Stomach (tissue), 9 donors: ENCODE measurements around the gene USP40. TPM values are rescaled to one million over a fixed set of nuclear protein-coding genes. Genes with fewer than 3 reads are reported as not detected.

Source experiments
- DNase-seq, 2 donors: peaks; one replicate each; pipeline versions ENCODE4 v3.0.0 to v3.0.0-alpha.2; 2013 to 2019
- H3K27ac ChIP-seq, 5 donors: fragments of 200-600 bp in 4 of 5; sonication (generic) in 4 of 5; one replicate each; pipeline ENCODE4 v1.5.1; 2013 to 2019; ENCODE audit warnings: mild to moderate bottlenecking in 1 of 5, moderate library complexity in 1 of 5
- H3K27me3 ChIP-seq, 3 donors: fragments of 200-600 bp; sonication (generic); one replicate each; pipeline ENCODE4 v1.5.1; 2017 to 2019; ENCODE audit warnings: mixed run types in 1 of 3
- H3K36me3 ChIP-seq, 4 donors: fragments of 200-600 bp; sonication (generic); 1 replicate in 3 of 4; 2 replicates in 1 of 4; pipeline ENCODE4 v1.5.1; 2016 to 2019
- H3K4me1 ChIP-seq, 4 donors: fragments of 200-600 bp; sonication (generic); one replicate each; pipeline ENCODE4 v1.5.1; 2016 to 2019
- H3K4me3 ChIP-seq, 4 donors: fragments of 200-600 bp; sonication (generic) in 3 of 4; one replicate each; pipeline ENCODE4 v1.5.1; 2016 to 2019; ENCODE audit warnings: mild to moderate bottlenecking in 1 of 4
- H3K9me3 ChIP-seq, 4 donors: fragments of 200-600 bp; sonication (generic); one replicate each; pipeline ENCODE4 v1.5.1; 2016 to 2019
- CTCF ChIP-seq, 7 experiments: fragments of 450-650 bp in 4 of 7; fragments of 200-600 bp in 3 of 7; sonication (generic) in 3 of 7; IDR thresholded peaks; one replicate each; pipeline ENCODE4 v1.5.1; 2016 to 2019; ENCODE audit warnings: antibody characterized with exemption in 7 of 7, control low read depth in 2 of 7, mild to moderate bottlenecking in 1 of 7
- EP300 ChIP-seq: sonication (generic); formaldehyde crosslinking; IDR thresholded peaks from one replicate; pipeline ENCODE4 v1.6.1; 2017; ENCODE audit warnings: antibody characterized with exemption
- POLR2A ChIP-seq, 4 donors: fragments of 450-650 bp; IDR thresholded peaks; one replicate each; pipeline ENCODE4 v1.6.1; 2016; ENCODE audit warnings: antibody characterized with exemption in 4 of 4, control low read depth in 2 of 4, mild to moderate bottlenecking in 1 of 4, moderate library complexity in 1 of 4
- POLR2AphosphoS5 ChIP-seq, 3 donors: sonication (generic); formaldehyde crosslinking; IDR thresholded peaks; one replicate each; pipeline ENCODE4 v1.6.1; 2016; ENCODE audit warnings: antibody characterized with exemption in 3 of 3
- WGBS, 5 donors: extraction: QIAGEN DNeasy Blood & Tissue Kit in 3 of 5; methylation state at CpG; one replicate each; pipeline versions ENCODE4 v1.1.5 to v1.1.7; 2013 to 2018; 5-methylcytosine and 5-hydroxymethylcytosine counted together
- intact Hi-C: fragments of 100-400 bp; cut with DNase I; formaldehyde crosslinking; loops from one replicate; pipeline ENCODE4 v1.15.1; 2023; ENCODE audit warnings: low total_unique reads
- polyA plus RNA-seq, 3 donors: library from polyadenylated mRNA; stranded (reverse); fragments of 200-250 nt; gene quantifications; one replicate each; pipeline ENCODE4 v1.2.3, GENCODE V29; 2013
- total RNA-seq, 5 donors: library from RNA; depleted of rRNA; stranded (reverse); fragments of >200 nt; gene quantifications; one replicate each; pipeline versions ENCODE4 v1.1.0 to v1.2.3, GENCODE V29; 2014 to 2016
- donor health status: healthy with polysubstance abuse.
- donor health status: Bipolar disorder and iron deficiency.
- donor health status: healthy.

Gene USP40
- total and polyA plus RNA-seq, 8 donors = 14.5 to 186 (median 31.3) TPM

- Histone ChIP-seq H3K9me3 (peaks cover 0 to 8% (median under 1%) of the 10 kb centered on the region in 4 donors), H3K27me3 (no peaks in the 10 kb centered on the region), H3K36me3 (peaks cover 10 to 86% (median 71%) of the 10 kb centered on the region in 4 donors), H3K4me3 (no peak overlapping the region), H3K4me1 (peaks cover 0 to 7% (median 0%) of the 10 kb centered on the region in 4 donors), H3K27ac (no peak overlapping the region)
- WGBS, 5 donors = 95 to 98% (median 96%) methylated on average over 2 of the region's 2 CpGs
- TF ChIP-seq EP300 = no peak
- TF ChIP-seq POLR2A (IDR thresholded peaks at IDR 0.05) = no peak
- TF ChIP-seq CTCF (IDR thresholded peaks at IDR 0.05) = no peak
- intact Hi-C loops = no loop called here
- DNase-seq = no peak
Measured at GRCh38 chr2:233498126-233498525, 68.5 kb downstream of the USP40 start.

- intact Hi-C loops = no loop called here
- WGBS, 5 donors = 91 to 97% (median 95%) methylated on average over 2 of the region's 2 CpGs
Measured at GRCh38 chr2:233497692-233498091, 68.9 kb downstream of the USP40 start.

GRCh38 chr2:233495503-233496496 is 70.8 kb downstream of the USP40 start:
- Histone ChIP-seq H3K4me3 (no peak overlapping the region), H3K36me3 (peaks cover 22 to 86% (median 77%) of the 10 kb centered on the region in 4 donors), H3K9me3 (no peaks in the 10 kb centered on the region), H3K27ac (no peak overlapping the region), H3K27me3 (no peaks in the 10 kb centered on the region), H3K4me1 (peaks cover 0 to 7% (median 0%) of the 10 kb centered on the region in 4 donors)
- TF ChIP-seq POLR2A (IDR thresholded peaks at IDR 0.05) (no peak), POLR2AphosphoS5 (IDR thresholded peaks at IDR 0.05) (no peak), CTCF (IDR thresholded peaks at IDR 0.05) (no peak), EP300 (no peak)
- WGBS, 5 donors = 57 to 64% (median 61%) methylated on average over 10 of the region's 10 CpGs
- no peak for DNase-seq
- intact Hi-C loops = no loop called here

More at GRCh38 chr2:233497692-233498091, 68.9 kb downstream of the USP40 start:
- DNase-seq = no peak
- H3K4me3 ChIP-seq = no peak overlapping the region
- no peak for TF ChIP-seq CTCF (IDR thresholded peaks at IDR 0.05)
- TF ChIP-seq EP300 = no peak
- no peak for TF ChIP-seq POLR2A (IDR thresholded peaks at IDR 0.05)
- TF ChIP-seq POLR2AphosphoS5 (IDR thresholded peaks at IDR 0.05) = no peak
- H3K36me3 ChIP-seq = peaks cover 13 to 86% (median 73%) of the 10 kb centered on the region in 4 donors
- H3K4me1 ChIP-seq = peaks cover 0 to 7% (median 0%) of the 10 kb centered on the region in 4 donors
- H3K27ac ChIP-seq = no peak overlapping the region
- H3K9me3 ChIP-seq = peaks cover 0 to 4% (median 0%) of the 10 kb centered on the region in 4 donors
- H3K27me3 ChIP-seq = no peaks in the 10 kb centered on the region

- Histone ChIP-seq H3K9me3 (no peaks in the 10 kb centered on the region), H3K27ac (no peak overlapping the region), H3K4me3 (no peak overlapping the region), H3K27me3 (no peaks in the 10 kb centered on the region), H3K36me3 (peaks cover 16 to 84% (median 77%) of the 10 kb centered on the region in 4 donors), H3K4me1 (peaks cover 0 to 23% (median 0%) of the 10 kb centered on the region in 4 donors)
- 88 to 99% (median 95%) methylated on average over 4 of the region's 4 CpGs for WGBS, 5 donors
- no peak for TF ChIP-seq POLR2AphosphoS5 (IDR thresholded peaks at IDR 0.05)
- TF ChIP-seq CTCF (IDR thresholded peaks at IDR 0.05) = no peak
- TF ChIP-seq POLR2A (IDR thresholded peaks at IDR 0.05) = no peak
- TF ChIP-seq EP300 = no peak
- intact Hi-C loops = no loop called here
- DNase-seq = no peak
Measured at GRCh38 chr2:233492751-233493150, 73.8 kb downstream of the USP40 start.
